CD4-positive, alpha-beta T cell (primary cell): ENCODE results near the gene CSNK1G1. TPM values are rescaled to one million over a fixed set of nuclear protein-coding genes. Genes with fewer than 3 reads are reported as not detected.
A peak's percentile ranks its signal among the peaks of the same experiment; 100 is the strongest.

Experiments used
- ATAC-seq: fragments of 200-7000 bp; cut with Tn5 transposase; one replicate; pipeline ENCODE4 v1.10.0; 2022; ENCODE audit warnings: mild to moderate bottlenecking; ENCODE audit not compliant: poor library complexity
- CTCF ChIA-PET: fragments of 350-600 bp; sonication (Branson Sonifier 250); formaldehyde crosslinking; loops from one replicate; lab custom pipeline; 2021; ENCODE audit warnings: antibody characterized with exemption, inconsistent platforms; lab: Charles Lee
- POLR2A ChIA-PET: fragments of 350-600 bp; sonication (Branson Sonifier 250); formaldehyde crosslinking; loops from one replicate; lab custom pipeline; 2021; ENCODE audit warnings: antibody characterized with exemption, inconsistent platforms; lab: Charles Lee
- DNase-seq, 14 experiments: peaks; one replicate each; pipeline ENCODE4 v3.0.0-alpha.2; 2013 to 2020; ENCODE audit warnings: mixed read lengths in 2 of 14
- H3K27ac ChIP-seq, 2 donors: one replicate each; pipeline versions ENCODE4 v1.5.1 to v1.7.0; 2013; ENCODE audit warnings: low read length in 2 of 2, low read depth in 1 of 2, mild to moderate bottlenecking in 1 of 2
- H3K27me3 ChIP-seq, 2 experiments: 1 replicate in 1 of 2; 2 replicates in 1 of 2; pipeline versions ENCODE4 v1.6.1 to v1.7.0; 2013; ENCODE audit warnings: low read length in 2 of 2, control low read depth in 1 of 2, mild to moderate bottlenecking in 1 of 2, moderate library complexity in 1 of 2; ENCODE audit not compliant: insufficient read depth in 2 of 2, control insufficient read depth in 1 of 2
- H3K36me3 ChIP-seq: one replicate; pipeline ENCODE4 v1.6.1; 2013; ENCODE audit warnings: low read length, control low read depth; ENCODE audit not compliant: insufficient read depth
- H3K4me1 ChIP-seq: one replicate; pipeline ENCODE4 v1.6.1; 2013; ENCODE audit warnings: low read length, control low read depth; ENCODE audit not compliant: insufficient read depth
- H3K4me3 ChIP-seq: one replicate; pipeline ENCODE4 v1.5.1; 2013; ENCODE audit warnings: mild to moderate bottlenecking, low read length, moderate library complexity
- H3K9me3 ChIP-seq, 2 experiments: 1 replicate in 1 of 2; 2 replicates in 1 of 2; pipeline versions ENCODE4 v1.6.1 to v1.7.0; 2013; ENCODE audit warnings: low read length in 2 of 2, mild to moderate bottlenecking in 2 of 2, control low read depth in 1 of 2, moderate library complexity in 1 of 2; ENCODE audit not compliant: control insufficient read depth in 1 of 2, insufficient read depth in 1 of 2
- H3K27ac Mint-ChIP-seq: one replicate; pipeline ENCODE4 v1.8.0; 2020; ENCODE audit warnings: mixed read lengths
- H3K27me3 Mint-ChIP-seq: one replicate; pipeline ENCODE4 v1.8.0; 2021; ENCODE audit warnings: mixed read lengths
- H3K36me3 Mint-ChIP-seq: one replicate; pipeline ENCODE4 v1.8.0; 2021; ENCODE audit warnings: low read depth, mixed read lengths
- H3K4me1 Mint-ChIP-seq: one replicate; pipeline ENCODE4 v1.8.0; 2021; ENCODE audit warnings: low read depth, mixed read lengths
- H3K4me3 Mint-ChIP-seq: one replicate; pipeline ENCODE4 v1.8.0; 2020; ENCODE audit warnings: mild to moderate bottlenecking, mixed read lengths
- H3K9me3 Mint-ChIP-seq: one replicate; pipeline ENCODE4 v1.8.0; 2020; ENCODE audit warnings: mixed read lengths
- intact Hi-C, 2 experiments: fragments of 100-400 bp; cut with DNase I in 1 of 2; cut with micrococcal nuclease in 1 of 2; formaldehyde crosslinking; loops; one replicate each; pipeline versions ENCODE4 v1.15.1 to v1.9.0; 2023 to 2025; cut with DNase I, micrococcal nuclease
- total RNA-seq, 174 experiments: library from RNA in 2 of 174; stranded (reverse) in 2 of 174; gene quantifications; one replicate each; pipeline ENCODE4 v1.2.3 and lab custom pipeline; 2021 to 2026
- TF ChIP-seq, protein P1 (sequence below): fragments of 200-600 bp; IDR thresholded peaks from one replicate; pipeline ENCODE4 v1.8.0; 2022; ENCODE audit warnings: antibody characterized with exemption, mild to moderate bottlenecking

The CSNK1G1 gene
- total RNA-seq, 2 experiments from 2014 or later: 12.2 to 13.7 TPM

DNA sequence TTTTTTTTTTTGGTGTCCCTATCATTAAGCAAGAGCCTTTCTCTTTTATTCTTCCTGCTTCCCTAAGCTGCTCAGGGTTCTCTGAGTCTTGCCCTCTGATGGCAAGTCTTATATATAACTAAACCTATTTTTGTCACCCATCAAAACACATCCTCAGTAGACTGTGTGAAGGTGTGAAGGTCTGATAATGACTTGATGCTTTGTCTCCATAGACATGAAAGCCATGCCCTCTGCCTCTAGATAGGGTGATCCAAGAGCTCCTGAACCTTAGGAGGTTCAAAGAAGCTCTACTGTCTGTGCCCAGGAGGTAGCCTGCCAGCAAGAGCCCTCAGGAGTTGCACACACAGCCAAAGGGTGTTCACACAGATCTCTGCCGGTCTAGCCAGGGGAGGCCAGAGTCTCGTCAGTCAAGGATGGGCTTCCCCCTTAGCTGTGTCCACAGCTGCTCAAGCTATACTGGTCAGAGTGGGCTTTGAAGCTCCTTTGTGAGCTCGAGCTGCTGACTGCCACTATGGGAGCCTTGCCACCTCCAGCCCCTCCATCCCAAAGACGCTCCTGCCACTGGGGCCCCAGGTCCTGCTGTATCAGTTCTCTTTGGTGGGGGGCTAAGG lies 217.5 kb downstream of the CSNK1G1 start:
- no peaks in the 10 kb centered on the region for H3K27me3 Mint-ChIP-seq
- TF ChIP-seq, protein P1, sequence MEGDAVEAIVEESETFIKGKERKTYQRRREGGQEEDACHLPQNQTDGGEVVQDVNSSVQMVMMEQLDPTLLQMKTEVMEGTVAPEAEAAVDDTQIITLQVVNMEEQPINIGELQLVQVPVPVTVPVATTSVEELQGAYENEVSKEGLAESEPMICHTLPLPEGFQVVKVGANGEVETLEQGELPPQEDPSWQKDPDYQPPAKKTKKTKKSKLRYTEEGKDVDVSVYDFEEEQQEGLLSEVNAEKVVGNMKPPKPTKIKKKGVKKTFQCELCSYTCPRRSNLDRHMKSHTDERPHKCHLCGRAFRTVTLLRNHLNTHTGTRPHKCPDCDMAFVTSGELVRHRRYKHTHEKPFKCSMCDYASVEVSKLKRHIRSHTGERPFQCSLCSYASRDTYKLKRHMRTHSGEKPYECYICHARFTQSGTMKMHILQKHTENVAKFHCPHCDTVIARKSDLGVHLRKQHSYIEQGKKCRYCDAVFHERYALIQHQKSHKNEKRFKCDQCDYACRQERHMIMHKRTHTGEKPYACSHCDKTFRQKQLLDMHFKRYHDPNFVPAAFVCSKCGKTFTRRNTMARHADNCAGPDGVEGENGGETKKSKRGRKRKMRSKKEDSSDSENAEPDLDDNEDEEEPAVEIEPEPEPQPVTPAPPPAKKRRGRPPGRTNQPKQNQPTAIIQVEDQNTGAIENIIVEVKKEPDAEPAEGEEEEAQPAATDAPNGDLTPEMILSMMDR: no peak

DNA sequence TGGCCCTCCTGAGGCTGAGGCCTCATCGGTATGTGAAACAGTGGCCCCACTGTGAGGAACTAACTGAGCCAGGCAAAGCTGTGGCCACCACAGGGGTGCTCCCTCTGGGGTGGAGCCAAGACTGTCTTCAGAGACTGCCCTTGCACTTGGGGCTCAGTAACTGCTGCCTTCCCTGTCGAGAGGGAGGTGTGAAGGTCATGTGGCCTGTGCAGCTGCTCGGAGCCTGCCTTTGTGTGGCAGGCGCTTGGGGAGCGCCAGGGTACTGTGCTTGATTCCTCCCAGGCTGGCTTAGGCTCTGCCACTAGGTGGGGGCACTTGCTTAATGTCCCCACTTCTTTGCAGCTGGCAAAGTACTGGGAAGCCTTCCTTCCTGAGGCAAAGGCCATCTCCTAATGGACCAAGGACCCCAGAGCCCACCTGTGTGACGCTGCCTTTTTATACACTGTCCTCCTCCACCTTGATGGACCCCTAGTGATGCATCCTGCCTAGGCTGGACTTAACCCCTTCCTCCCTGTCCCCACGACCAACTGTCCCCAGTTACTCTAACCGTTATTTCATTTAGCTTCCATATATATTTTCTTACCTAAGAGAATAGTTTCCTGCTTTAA lies 218.6 kb downstream of the CSNK1G1 start:
- ATAC-seq (peak; percentile 51), DNase-seq (no peak)
- Histone ChIP-seq H3K9me3 (no peaks in the 10 kb centered on the region), H3K27me3 (no peaks in the 10 kb centered on the region), H3K4me3 (no peak overlapping the region), H3K4me1 (no peaks in the 10 kb centered on the region), H3K27ac (no peak overlapping the region), H3K36me3 (peaks cover 74% of the 10 kb centered on the region)
- ChIA-PET POLR2A (interaction anchor here (2.0 kb wide), 1 partner anchor 12 kb away, joined by 7 read pairs; no protein-coding TSS in a partner anchor), CTCF (interaction anchor here (2.1 kb wide), 1 partner anchor 16 kb away, joined by 7 read pairs; no protein-coding TSS in a partner anchor)
- intact Hi-C loops: no loop called here
- H3K36me3 Mint-ChIP-seq: peaks cover 84% of the 10 kb centered on the region
- H3K9me3 Mint-ChIP-seq: no peaks in the 10 kb centered on the region
- no peak overlapping the region for H3K27ac Mint-ChIP-seq
- H3K27me3 Mint-ChIP-seq: no peaks in the 10 kb centered on the region
- TF ChIP-seq, protein P1: no peak
- no peak overlapping the region for H3K4me3 Mint-ChIP-seq
- no peaks in the 10 kb centered on the region for H3K4me1 Mint-ChIP-seq

More for the DNA sequence above, 217.5 kb downstream of the CSNK1G1 start:
- no peak overlapping the region for H3K27ac Mint-ChIP-seq
- CTCF ChIA-PET: interaction anchor here (2.1 kb wide), 1 partner anchor 15 kb away, joined by 7 read pairs; no protein-coding TSS in a partner anchor
- DNase-seq (no peak), ATAC-seq (no peak)
- Histone ChIP-seq H3K4me1 (no peaks in the 10 kb centered on the region), H3K36me3 (peaks cover 74% of the 10 kb centered on the region), H3K4me3 (no peak overlapping the region), H3K9me3 (no peaks in the 10 kb centered on the region), H3K27ac (no peak overlapping the region), H3K27me3 (no peaks in the 10 kb centered on the region)
- intact Hi-C loops: no loop called here
- H3K36me3 Mint-ChIP-seq: peaks cover 84% of the 10 kb centered on the region
- POLR2A ChIA-PET: interaction anchor here (2.0 kb wide), 1 partner anchor 11 kb away, joined by 7 read pairs; no protein-coding TSS in a partner anchor
- H3K9me3 Mint-ChIP-seq: no peaks in the 10 kb centered on the region
- H3K4me3 Mint-ChIP-seq: no peak overlapping the region
- no peaks in the 10 kb centered on the region for H3K4me1 Mint-ChIP-seq

DNA sequence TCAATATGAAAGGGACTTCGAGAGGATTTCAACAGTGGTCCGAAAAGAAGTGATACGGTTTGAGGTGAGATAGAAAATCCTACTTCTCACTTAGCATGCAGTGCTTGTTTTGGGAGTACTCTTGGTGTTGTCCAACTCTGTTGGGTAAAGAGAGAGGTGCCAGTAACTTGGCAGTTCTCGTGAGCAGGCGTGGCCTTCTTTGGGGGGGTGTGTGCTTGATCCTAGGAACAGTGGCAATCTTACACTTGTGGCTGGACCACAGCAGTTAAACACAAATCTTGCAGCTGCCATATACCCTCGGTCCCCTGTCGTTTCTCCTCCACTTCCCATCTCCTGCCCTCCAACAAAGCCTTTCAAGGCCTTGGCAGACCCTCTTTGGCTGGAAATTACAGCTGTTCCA lies 219.6 kb downstream of the CSNK1G1 start:
- Mint-ChIP-seq H3K36me3 (peaks cover 84% of the 10 kb centered on the region), H3K4me3 (no peak overlapping the region), H3K9me3 (no peaks in the 10 kb centered on the region), H3K27me3 (no peaks in the 10 kb centered on the region), H3K4me1 (no peaks in the 10 kb centered on the region), H3K27ac (no peak overlapping the region)
- peaks cover 76% of the 10 kb centered on the region for H3K36me3 ChIP-seq
- ChIA-PET CTCF (no interaction called here), POLR2A (interaction anchor here (2.0 kb wide), 1 partner anchor 13 kb away, joined by 7 read pairs; no protein-coding TSS in a partner anchor)
- intact Hi-C loops: no loop called here
- H3K4me1 ChIP-seq: no peaks in the 10 kb centered on the region
- H3K27me3 ChIP-seq: no peaks in the 10 kb centered on the region
- TF ChIP-seq, protein P1: no peak
- H3K4me3 ChIP-seq: no peak overlapping the region
- H3K27ac ChIP-seq: no peak overlapping the region
- DNase-seq (no peak), ATAC-seq (no peak)
- no peaks in the 10 kb centered on the region for H3K9me3 ChIP-seq
